Uterus (tissue), 4 donors: ENCODE measurements around the gene CYB561. TPM values are rescaled to one million over a fixed set of nuclear protein-coding genes. Genes with fewer than 3 reads are reported as not detected.
A peak's percentile ranks its signal among the peaks of the same experiment; 100 is the strongest.

Experiments used
- DNase-seq, 2 donors: peaks; one replicate each; pipeline ENCODE4 v3.0.0-alpha.2; 2019 to 2020
- H3K27ac ChIP-seq, 2 donors: fragments of 200-600 bp; sonication (generic); 1 replicate in 1 of 2; 2 replicates in 1 of 2; pipeline ENCODE4 v1.5.1; 2016 to 2018
- H3K27me3 ChIP-seq, 2 donors: fragments of 200-600 bp; sonication (generic); one replicate each; pipeline ENCODE4 v1.5.1; 2018 to 2019; ENCODE audit warnings: control low read depth in 1 of 2
- H3K36me3 ChIP-seq, 2 donors: fragments of 200-600 bp; sonication (generic); one replicate each; pipeline ENCODE4 v1.5.1; 2019; ENCODE audit warnings: control low read depth in 1 of 2
- H3K4me1 ChIP-seq, 2 donors: fragments of 200-600 bp; sonication (generic); one replicate each; pipeline ENCODE4 v1.5.1; 2018 to 2019; ENCODE audit warnings: control low read depth in 1 of 2
- H3K4me3 ChIP-seq, 2 donors: fragments of 200-600 bp; sonication (generic); 1 replicate in 1 of 2; 2 replicates in 1 of 2; pipeline ENCODE4 v1.5.1; 2018 to 2019; ENCODE audit warnings: mild to moderate bottlenecking in 1 of 2
- H3K9me3 ChIP-seq, 2 donors: fragments of 200-600 bp; sonication (generic); one replicate each; pipeline ENCODE4 v1.5.1; 2019; ENCODE audit warnings: control low read depth in 1 of 2
- POLR2A ChIP-seq, 2 donors: fragments of 450-650 bp; IDR thresholded peaks; one replicate each; pipeline ENCODE4 v1.6.1; 2016; ENCODE audit warnings: antibody characterized with exemption in 2 of 2, mild to moderate bottlenecking in 1 of 2, moderate library complexity in 1 of 2
- intact Hi-C: fragments of 100-400 bp; cut with DNase I; formaldehyde crosslinking; loops from one replicate; pipeline ENCODE4 v1.15.1; 2023; ENCODE audit warnings: low total_unique reads
- total RNA-seq, 4 donors: library from RNA; depleted of rRNA in 3 of 4; stranded (reverse); fragments of >200 nt in 3 of 4; gene quantifications; one replicate each; pipeline versions ENCODE4 v1.1.0 to v1.2.4, GENCODE V29; 2014 to 2023
- TF ChIP-seq, protein P1 (sequence below), 4 experiments: fragments of 200-600 bp in 2 of 4; fragments of 450-650 bp in 2 of 4; sonication (generic) in 2 of 4; IDR thresholded peaks; one replicate each; pipeline ENCODE4 v1.5.1; 2016 to 2019; ENCODE audit warnings: antibody characterized with exemption in 4 of 4, mild to moderate bottlenecking in 2 of 4, moderate library complexity in 1 of 4
- donor health status: DM: yes; HTN: yes; CAD: no.

Gene CYB561
- total RNA-seq, 4 donors from 2014 or later, result 15.0 to 19.5 (median 16.5) TPM

DNA sequence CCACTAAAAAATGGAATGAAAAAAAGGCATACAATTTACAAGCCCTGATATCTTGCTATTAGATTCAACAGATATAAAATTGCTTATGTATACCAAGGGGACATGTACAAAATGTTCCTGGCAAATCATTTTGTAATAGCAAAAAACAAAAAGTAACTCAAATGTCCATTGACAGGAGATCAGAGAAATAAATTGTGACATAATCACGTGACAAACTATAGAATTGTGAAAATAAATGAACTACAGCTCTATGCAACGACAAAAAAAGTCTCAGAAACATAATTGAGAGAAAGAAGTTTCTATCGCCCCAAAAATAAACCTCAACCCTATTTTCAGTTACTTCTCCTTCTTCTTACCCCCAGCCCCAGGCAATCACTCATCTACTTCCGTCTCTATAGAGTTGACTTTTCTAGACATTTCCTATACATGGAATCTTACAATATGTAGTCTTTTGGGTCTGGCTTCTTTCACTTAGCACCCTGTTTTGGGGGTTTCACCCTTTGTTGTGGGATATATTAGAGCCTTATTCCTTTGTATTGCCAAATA is 18.7 kb upstream of the CYB561 start:
- H3K4me1 ChIP-seq, result no peaks in the 10 kb centered on the region
- no peaks in the 10 kb centered on the region for H3K9me3 ChIP-seq
- no peaks in the 10 kb centered on the region for H3K27me3 ChIP-seq
- DNase-seq, result no peak
- H3K27ac ChIP-seq, result no peak overlapping the region
- no peaks in the 10 kb centered on the region for H3K36me3 ChIP-seq
- no peak overlapping the region for H3K4me3 ChIP-seq
- TF ChIP-seq, protein P1, sequence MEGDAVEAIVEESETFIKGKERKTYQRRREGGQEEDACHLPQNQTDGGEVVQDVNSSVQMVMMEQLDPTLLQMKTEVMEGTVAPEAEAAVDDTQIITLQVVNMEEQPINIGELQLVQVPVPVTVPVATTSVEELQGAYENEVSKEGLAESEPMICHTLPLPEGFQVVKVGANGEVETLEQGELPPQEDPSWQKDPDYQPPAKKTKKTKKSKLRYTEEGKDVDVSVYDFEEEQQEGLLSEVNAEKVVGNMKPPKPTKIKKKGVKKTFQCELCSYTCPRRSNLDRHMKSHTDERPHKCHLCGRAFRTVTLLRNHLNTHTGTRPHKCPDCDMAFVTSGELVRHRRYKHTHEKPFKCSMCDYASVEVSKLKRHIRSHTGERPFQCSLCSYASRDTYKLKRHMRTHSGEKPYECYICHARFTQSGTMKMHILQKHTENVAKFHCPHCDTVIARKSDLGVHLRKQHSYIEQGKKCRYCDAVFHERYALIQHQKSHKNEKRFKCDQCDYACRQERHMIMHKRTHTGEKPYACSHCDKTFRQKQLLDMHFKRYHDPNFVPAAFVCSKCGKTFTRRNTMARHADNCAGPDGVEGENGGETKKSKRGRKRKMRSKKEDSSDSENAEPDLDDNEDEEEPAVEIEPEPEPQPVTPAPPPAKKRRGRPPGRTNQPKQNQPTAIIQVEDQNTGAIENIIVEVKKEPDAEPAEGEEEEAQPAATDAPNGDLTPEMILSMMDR (IDR thresholded peaks at IDR 0.05), result no peak
- TF ChIP-seq POLR2A (IDR thresholded peaks at IDR 0.05), result no peak
- intact Hi-C loops, result no loop called here

DNA sequence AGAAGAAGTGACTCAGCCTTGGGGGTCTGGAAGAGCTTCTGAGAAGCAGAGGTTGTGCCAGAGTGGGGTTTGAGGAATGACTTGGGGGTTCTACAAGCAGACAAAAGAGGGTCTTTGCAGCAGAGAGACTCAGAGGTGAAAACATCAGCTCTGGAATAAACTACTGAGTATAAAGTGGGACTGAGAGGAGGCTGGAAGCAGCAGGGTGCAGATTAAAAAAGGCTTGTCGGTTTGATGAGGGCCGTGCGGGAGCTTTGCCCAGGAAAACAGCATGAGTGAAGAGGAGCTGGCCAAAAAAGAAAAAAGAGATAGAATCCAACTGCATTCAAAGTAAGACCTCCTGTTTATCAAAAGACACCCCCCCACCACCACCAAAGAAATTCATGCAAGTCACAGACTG is 17.7 kb upstream of the CYB561 start:
- DNase-seq, result no peak

DNA sequence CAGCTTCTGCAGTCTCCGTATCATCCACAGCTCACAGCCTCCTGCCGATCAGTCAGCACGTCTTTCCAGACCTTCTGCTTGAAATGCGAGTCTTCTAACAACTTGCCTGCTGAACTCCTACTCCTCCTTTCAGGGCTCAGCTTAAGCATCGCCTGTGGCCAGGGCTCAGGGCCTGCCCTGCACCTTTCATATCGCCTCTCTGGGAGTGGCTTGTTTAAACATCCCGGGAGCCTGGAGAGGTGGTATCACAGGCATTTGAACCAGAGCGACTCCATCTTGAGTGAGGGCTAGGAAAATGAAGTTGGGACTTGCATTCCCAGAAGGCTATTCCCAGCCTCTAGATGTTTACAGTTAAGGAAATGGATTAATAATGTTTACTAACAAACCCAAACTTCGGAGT is 13.9 kb upstream of the CYB561 start:
- H3K27ac ChIP-seq, result peak overlapping the region; percentile 47 to 72
- TF ChIP-seq POLR2A (IDR thresholded peaks at IDR 0.05), result no peak
- TF ChIP-seq, protein P1 (IDR thresholded peaks at IDR 0.05), result no peak
- no peaks in the 10 kb centered on the region for H3K4me1 ChIP-seq
- no peak for DNase-seq
- intact Hi-C loops, result no loop called here
- H3K4me3 ChIP-seq, result no peak overlapping the region
- no peaks in the 10 kb centered on the region for H3K27me3 ChIP-seq
- no peaks in the 10 kb centered on the region for H3K36me3 ChIP-seq
- H3K9me3 ChIP-seq, result no peaks in the 10 kb centered on the region

More for the DNA sequence above, 17.7 kb upstream of the CYB561 start:
- TF ChIP-seq, protein P1 (IDR thresholded peaks at IDR 0.05), result no peak
- no peak for TF ChIP-seq POLR2A (IDR thresholded peaks at IDR 0.05)
- intact Hi-C loops, result no loop called here
- H3K36me3 ChIP-seq, result no peaks in the 10 kb centered on the region
- no peak overlapping the region for H3K27ac ChIP-seq
- no peaks in the 10 kb centered on the region for H3K27me3 ChIP-seq
- no peaks in the 10 kb centered on the region for H3K9me3 ChIP-seq
- no peak overlapping the region for H3K4me3 ChIP-seq
- H3K4me1 ChIP-seq, result no peaks in the 10 kb centered on the region

DNA sequence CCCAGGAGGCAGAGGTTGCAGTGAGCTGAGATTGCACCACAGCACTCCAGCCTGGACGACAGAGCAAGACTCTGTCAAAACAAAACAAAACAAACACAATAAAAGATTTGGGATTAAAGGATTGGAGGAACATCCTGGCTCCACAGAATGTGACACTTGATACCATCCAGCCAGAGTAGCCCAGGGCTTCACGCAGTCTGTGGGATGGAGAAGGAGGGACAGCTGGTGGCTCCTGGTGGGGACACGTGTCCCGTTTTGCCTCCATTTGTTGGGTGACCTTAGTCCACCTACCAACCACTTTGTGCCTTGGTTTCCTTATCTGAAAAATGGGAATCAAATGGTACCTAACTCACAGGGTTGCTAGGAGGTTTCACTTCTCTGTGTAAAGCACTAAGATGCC is 12.4 kb upstream of the CYB561 start:
- TF ChIP-seq, protein P1 (IDR thresholded peaks at IDR 0.05), result no peak
- no peak for TF ChIP-seq POLR2A (IDR thresholded peaks at IDR 0.05)
- intact Hi-C loops, result no loop called here
- H3K4me1 ChIP-seq, result peaks cover 0 to 1% of the 10 kb centered on the region in 2 donors

DNA sequence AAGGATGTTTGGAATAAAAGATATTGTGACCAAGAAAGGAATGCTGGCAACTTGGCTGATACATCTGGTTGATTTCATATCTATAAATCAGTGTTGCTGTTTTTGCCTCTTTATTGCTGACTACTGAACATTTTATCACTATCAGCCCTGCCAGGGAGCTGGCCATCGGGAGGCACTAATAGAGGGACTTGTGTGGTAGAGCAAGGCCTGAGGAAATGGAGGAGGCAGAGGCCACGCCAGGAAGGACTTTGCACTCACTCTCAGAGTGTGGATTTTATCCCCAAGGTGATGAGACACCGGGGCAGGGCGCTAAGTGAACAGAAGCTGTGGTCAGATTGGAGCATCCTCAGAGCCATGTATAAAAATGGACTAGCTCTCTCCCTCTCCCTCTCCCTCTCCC is 9.3 kb upstream of the CYB561 start:
- intact Hi-C loops, result no loop called here
- H3K27ac ChIP-seq, result peak overlapping the region in 1 of 2 donors; percentile 37

More for the DNA sequence above, 12.4 kb upstream of the CYB561 start:
- DNase-seq, result no peak
- Histone ChIP-seq H3K9me3 (no peaks in the 10 kb centered on the region), H3K27me3 (no peaks in the 10 kb centered on the region), H3K36me3 (no peaks in the 10 kb centered on the region), H3K4me3 (no peak overlapping the region), H3K27ac (no peak overlapping the region)

More for the DNA sequence above, 9.3 kb upstream of the CYB561 start:
- H3K27me3 ChIP-seq, result no peaks in the 10 kb centered on the region
- peaks cover 0 to 5% of the 10 kb centered on the region in 2 donors for H3K4me1 ChIP-seq
- H3K4me3 ChIP-seq, result no peak overlapping the region
- no peaks in the 10 kb centered on the region for H3K9me3 ChIP-seq
- H3K36me3 ChIP-seq, result no peaks in the 10 kb centered on the region
- DNase-seq, result no peak
- TF ChIP-seq, protein P1 (IDR thresholded peaks at IDR 0.05), result no peak
- no peak for TF ChIP-seq POLR2A (IDR thresholded peaks at IDR 0.05)
